Measurements from ENCODE around the gene OSBPL5.
A peak's percentile ranks its signal among the peaks of the same experiment; 100 is the strongest.

Gene OSBPL5, protein sequence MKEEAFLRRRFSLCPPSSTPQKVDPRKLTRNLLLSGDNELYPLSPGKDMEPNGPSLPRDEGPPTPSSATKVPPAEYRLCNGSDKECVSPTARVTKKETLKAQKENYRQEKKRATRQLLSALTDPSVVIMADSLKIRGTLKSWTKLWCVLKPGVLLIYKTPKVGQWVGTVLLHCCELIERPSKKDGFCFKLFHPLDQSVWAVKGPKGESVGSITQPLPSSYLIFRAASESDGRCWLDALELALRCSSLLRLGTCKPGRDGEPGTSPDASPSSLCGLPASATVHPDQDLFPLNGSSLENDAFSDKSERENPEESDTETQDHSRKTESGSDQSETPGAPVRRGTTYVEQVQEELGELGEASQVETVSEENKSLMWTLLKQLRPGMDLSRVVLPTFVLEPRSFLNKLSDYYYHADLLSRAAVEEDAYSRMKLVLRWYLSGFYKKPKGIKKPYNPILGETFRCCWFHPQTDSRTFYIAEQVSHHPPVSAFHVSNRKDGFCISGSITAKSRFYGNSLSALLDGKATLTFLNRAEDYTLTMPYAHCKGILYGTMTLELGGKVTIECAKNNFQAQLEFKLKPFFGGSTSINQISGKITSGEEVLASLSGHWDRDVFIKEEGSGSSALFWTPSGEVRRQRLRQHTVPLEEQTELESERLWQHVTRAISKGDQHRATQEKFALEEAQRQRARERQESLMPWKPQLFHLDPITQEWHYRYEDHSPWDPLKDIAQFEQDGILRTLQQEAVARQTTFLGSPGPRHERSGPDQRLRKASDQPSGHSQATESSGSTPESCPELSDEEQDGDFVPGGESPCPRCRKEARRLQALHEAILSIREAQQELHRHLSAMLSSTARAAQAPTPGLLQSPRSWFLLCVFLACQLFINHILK

DNA sequence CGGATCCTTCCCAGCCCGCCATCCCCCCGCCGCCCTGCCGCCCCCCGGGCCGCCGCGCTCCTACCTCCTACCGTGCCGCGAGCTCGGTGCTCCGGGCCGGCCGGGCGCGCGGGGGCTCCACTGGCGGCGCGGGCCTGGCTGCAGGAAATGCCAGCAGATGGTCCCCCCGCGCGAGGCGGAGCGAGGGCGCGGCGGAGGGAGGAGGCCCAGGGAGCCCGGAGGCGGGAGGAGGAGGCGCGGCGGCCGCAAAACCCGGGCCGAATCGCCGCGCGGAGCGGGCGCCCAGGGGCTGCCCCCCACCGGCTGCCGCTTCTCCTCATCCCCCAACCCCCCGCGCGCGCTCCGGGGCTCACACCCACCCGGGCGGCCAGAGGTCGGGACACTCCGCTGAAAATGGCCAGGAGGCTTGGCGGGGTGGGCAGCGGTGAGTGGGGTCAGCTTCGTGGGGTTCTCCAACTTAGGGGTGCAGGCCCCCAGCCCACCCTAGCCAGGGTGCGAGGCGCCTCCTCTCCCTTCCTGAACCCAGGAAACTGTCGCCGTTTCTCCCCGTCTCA lies at the start of gene OSBPL5:
OSBPL5 (minus strand) TSS at position 159 of the 554 bp plus-strand sequence. CDS start 36,162 bp downstream, outside the sequence.
- DNase-seq, result peak; percentile 42

DNA sequence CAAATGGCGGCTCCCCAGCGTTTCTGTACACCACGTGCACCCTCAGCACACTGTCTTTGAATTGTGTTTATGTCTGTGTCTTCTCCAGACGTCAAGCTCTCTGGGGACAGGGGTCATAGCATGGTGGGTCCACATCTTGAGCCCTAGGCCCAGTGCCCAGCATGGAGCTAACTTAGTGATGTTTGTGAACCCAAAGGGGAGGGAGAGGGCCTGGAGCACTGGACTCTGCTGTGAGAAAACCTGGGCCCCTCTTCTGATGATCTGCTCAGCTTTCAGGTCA lies 49.2 kb upstream of the OSBPL5 start:
- DNase-seq, result no peak

DNA sequence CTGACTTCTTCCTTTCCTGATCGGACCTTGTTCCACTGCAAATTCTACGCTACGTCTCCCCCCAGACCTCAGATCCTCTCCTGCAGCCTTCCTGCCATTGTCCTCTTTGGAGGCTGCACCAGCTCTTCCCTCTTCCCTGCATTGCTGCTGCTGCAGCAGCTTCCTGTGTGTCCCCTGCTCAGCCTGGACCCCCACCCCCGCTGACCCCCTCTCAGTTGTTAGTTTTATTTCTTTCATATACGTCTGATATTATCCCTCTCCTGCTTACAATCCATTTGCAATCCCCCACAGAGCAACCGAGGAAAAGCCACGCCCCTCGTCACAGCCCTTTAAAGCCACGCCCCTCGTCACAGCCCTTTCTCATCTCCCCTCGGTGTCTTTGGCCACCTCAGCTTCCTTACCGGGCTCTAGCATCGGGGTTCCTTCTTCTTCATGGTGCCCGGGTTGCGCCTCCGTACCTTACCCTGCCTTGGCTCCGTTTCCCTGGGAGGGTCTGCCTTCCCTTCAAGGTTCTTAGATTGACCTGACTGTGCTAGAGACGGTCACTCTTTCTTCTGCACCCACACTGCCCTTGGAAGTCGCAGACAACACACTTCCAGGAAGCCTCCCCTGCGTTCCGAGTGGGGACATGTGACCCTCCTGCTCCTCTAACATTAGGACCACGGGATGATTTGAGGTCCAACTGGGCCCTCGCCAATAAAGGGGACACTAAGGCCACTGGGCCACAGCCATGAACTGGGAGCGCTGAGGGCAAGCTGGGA lies 48.7 kb upstream of the OSBPL5 start:
- no peak for DNase-seq

DNA sequence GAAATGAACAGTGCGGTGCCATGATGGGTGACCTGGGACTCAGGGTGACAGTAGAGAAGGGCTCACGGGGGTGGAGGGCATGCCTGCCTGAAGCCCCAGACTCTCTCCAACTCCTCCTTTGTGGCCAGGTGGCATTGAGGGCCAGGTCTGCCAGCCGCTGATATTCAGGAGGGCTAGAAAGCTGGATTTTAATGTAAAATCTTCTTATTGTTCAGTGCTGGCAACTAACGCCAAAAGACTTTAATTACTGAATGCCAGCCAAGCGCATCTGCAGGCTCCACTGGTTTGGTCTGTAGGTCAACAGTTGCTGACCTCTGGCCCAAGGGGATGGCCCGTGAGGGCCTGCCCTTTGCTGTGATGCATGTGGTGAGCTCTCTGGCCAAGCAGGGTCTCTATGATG lies 43.2 kb upstream of the OSBPL5 start:
- no peak for DNase-seq

DNA sequence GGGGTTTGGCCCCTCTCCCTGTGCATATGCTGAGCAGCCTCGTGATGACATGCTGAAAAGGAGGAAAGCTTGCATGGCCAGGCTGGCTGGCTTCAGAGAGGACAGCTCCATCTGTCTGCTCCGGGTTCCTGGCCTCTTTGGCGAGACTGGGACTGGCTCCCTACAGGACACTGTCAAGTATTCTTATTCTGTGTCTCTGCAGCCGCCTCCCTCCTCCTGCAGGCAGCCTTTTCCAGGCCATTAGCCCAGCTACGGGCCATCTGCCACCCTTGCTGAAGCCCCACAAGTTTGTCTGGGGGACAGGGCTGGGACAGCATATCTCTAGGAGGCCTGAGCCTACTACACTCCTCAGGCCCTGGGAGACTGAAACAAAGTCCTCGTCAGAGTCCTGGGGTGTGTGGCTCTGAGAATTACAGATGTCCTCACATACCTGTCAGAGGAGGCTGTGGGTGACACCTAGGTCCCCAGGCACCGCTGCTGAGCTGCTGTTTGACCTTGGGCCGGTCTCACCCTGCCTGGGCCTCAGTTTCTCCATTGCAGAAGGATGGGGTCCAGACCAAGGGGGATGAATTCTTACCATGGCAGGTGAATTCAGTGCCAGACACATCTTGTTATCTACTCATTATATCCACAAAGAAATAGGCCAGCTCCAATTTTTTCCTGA lies 42.5 kb upstream of the OSBPL5 start:
- DNase-seq, result no peak

DNA sequence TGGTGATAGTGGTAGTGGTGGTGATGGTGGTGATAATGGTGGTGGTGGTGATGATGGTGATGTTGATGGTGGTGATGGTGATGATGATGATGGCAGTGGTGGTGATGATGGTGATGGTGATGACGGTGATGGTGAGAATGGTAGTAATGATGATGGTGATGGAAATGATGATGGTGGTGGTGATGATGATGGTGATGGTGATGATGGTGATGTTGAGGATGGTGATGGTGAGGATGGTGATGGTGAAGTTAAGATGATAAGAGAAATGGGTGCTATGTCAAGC lies 41.8 kb upstream of the OSBPL5 start:
- DNase-seq, result no peak

DNA sequence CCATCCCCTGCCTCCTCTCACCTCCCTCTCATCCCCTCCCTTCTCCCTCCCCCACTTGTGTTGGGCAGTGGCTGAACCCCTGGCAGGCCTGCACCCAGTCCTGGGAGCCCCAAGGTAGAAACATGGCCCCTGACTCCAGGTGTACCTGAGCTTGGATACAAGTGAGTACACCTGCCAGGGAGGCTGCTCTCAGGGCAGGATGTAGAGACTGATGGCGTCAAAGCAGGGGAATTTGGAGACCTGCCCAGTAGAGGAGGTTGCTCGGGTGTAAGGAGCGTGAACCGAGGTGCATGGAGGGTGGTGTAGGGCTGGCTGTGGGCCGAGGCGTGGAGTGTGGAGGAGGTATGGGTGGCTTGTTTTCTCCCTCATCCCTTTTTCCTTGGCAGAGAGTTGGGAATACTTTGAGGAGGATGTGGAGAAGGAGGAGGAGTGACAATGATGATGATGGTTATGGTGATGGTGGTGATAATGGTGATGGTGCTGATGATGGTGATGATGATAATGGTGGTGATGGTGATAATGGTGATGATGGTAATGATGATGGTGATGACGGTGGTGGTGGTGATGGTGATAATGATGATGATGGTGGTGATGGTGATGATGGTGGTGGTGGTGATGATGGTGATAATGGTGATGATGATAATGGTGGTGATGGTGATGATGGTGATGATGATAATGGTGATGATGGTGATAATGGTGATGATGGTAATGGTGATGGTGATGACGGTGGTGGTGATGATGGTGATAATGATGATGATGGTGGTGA lies 41.2 kb upstream of the OSBPL5 start:
- no peak for DNase-seq

DNA sequence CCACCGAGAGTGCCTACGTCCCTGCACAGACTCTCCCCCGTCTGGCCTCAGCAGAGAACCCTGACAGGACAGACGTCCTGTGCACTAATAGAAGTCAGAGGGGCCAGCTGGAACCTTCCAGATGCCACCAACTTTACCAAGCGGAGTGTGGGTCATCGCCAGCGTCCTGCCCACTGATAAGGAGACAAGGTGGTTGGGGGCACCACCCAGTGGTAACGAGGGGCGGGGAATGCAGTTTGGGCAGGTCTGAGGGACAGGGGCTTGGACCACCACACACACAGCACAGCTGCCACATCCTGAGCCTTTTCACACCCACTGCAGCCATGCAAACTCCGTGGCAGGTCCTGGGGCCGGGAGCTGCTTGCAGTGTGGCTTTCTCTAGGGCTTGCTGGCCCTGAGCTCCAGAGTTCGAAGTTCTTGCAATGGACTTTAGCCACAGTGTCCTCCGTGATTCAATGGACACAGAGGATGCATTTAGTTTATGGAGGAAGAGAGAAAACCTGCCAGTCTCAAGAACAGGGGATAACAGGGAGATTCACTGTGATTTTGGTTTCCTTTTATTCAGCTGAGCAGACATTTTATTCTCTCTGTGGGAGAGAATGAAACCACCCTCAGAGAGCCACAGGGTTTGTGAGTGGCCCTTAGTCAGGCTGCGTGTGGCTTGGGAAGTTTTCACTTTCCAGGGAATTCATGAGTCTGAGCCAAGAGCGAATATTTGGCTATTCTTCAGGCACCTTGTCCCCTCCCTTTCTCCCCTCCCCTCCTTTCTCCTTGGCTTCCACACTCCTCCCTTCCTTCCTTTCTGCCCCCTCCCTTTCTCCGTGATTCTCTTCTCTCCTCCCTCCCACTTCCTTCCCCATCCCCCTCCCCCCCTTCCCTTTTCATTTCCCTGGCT lies 40.4 kb upstream of the OSBPL5 start:
- no peak for DNase-seq

DNA sequence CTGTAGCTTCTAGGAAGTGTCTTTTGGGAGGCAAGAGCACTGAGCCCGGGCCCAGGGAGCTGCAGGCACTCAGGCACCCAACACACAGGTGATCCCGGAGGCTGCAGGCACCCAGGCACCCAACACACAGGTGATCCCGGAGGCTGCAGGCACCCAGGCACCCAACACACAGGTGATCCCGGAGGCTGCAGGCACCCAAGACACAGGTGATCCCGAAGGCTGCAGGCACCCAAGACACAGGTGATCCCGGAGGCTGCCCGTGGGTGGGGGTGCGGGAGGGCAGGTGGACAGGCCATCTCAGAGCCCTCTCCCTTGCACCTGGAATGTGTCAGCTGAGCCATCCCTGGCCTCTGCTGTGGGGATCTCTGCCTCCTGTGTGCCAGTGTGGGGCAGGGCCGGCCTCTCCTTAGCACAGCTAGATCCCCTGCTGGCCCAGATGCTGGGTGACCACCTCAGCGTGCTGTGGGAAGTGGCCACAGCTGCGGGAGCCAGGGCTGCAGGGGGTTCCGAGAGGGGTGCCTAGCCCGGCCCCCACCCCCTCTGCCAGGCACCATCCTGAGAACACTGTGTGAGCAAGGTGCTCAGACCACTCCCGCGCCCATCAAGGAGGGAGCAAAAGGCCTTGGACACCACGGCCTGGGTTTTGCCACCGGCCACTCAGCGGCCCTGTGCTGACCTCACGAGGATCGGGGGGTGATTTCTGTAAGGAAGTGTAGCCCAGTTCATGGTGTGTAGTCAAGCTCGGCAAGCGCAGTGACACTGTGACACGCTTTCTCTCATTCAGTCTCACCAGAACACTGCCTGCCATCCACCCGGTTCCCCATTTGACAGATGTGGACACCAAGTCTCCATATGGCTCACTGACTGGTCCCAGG lies 39.3 kb upstream of the OSBPL5 start:
- no peak for DNase-seq

DNA sequence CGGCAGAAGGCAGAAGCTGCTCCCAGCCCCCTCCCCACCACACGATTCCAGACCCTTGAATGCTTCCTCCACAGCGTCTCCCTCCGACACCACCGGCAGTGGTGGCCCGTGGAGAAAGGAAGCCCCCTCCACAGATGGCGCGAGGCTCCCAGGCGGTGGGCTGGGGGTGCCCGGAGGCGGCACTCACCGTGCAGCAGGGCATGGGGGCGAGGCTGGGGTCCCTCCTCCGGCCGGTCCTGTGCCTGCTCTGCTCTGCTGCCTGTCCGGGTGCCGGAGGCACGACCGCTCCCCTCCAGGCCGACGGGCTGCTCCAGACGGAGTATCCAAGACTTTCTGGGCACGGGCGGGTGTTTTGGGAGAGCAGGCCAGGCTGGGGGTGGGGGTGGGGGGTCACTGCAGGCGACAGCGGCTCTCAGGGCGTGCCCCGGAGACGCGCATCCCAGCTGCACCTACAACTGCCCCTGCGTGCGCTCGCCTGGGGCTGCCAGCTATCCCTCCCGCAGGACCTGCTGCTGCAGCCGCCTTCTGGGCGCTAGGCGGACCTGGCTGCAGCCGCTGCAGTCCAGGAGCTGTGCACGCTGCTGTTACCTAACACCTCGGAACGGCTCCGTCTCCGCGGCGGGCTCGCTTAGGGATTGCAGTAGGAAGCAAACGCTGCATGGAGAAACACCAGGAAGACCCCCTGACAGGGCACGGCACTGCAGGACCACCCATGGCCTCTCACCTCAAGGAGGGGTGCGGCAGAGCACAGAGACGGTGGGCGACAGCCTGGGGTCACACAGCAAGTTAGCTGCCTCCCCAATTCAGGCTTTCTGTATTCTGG lies 38.3 kb upstream of the OSBPL5 start:
- DNase-seq, result peak; percentile 49

DNA sequence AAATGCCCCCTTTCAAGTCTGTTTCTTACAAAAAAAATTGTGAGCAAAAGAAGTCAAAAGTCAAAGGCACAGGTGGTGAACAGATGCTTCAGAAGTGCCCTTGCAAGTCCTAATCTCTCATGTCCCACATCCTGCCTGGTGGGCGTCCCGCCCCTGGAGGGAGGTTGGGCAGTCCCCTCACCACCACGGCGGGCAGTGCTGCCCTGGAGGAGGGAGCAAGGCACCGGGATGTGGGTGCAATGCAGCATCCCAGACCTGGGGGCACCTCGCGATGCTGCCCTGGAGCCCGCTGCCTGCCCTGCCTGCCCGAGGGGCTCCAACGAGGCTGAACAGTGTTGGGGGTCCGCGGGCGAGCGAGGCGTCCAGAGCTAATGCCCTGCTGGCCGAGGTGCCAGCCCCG lies 37.6 kb upstream of the OSBPL5 start:
- DNase-seq, result no peak

DNA sequence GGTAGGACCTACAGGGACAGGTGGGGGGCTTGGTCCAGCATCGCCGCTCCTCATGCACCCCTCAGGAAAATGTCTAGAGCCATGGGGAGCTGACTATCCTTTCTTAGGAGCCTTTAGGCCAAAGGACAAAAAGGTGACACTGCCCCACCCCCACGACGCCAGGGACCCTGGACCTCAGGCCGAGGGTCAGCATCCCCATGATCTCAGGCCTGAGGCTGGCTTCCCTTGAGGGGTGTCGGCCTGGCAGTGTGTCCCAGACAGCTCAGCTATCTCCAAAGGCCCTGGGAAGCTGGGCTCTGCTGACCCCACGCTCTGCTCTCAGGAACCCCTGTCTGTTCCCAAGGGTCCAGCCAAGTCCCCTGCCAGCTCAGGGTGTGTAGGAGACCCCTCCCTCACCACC lies 37.2 kb upstream of the OSBPL5 start:
- DNase-seq, result no peak

DNA sequence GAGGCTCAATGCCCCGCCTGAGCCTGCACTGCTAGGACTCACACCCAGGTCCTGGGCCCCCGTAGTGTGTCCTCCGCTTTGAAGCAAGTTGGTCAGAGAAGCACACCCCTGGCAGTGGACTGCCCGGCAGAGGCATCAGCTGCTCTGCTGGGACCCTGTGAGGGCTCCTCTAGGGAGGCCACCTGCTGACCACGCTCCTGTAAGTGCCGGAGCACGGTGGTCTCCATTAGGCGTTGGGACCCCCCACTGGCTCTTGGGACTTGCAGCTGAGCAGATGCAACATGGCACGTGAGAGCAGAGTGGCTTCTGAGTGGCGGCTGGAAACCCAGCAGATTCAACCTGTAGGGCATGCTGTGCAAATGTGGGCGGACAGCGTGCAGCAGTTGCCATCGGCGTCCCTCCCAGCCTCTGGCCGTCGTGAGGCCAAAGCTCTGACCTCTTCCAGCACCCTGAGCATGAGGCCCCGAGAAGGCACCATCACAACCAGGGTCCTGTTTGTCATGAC lies 36.6 kb upstream of the OSBPL5 start:
- no peak for DNase-seq

DNA sequence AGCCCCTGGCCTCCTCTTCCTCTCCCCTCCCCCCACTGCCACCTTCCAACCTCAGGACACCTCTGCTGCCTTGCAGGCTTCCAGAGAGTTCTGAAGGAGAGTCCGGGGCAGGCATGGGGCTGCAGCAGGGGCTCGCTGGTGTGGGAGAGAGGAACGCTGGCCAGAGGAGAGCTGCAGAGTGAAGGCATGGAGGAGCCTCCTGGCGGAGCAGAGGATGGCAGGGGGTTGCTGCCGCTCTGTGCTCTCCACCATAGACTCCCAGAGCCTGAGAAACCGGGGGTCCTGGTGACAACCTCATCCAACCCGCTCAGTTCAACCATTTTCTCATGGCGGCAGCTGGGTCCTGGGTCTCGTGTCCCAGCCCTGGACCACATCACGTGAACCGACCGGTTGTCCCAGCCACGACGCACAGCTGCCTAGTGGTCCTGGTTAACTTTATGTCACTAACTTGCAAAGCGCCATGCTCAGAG lies 36.0 kb upstream of the OSBPL5 start:
- no peak for DNase-seq

DNA sequence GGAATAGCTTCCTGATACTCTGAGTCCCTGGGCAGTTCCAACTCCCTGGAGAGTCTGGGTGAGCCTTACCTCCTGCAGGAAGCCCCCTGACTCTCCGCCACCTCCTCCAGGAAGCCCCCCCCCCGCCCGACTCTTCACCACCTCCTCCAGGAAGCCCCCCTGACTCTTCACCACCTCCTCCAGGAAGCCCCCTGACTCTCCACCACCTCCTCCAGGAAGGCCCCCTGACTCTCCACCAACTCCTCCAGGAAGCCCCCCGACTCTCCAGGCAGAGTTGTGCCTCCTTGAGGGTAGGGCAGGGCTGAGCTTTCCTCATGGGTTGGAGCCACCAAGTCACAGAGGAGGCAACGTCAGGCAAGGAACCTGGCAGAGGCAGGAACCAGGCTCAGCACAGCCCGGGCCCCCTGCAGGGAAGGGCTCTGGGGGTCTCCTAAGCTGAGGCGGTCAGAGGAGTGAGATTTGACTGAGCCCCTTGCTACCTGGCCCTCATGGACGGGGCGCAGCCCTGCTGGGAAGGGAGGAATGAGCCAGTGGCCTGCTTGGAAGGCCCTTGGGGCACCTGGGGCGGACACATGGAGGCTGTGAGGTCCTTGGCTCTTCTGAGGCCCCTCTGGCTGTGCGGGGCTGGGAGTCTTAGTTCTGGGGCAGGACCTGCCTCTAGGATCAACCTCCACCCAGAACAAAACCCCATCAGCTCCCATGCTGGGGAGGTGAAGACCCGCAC lies 35.4 kb upstream of the OSBPL5 start:
- no peak for DNase-seq

DNA sequence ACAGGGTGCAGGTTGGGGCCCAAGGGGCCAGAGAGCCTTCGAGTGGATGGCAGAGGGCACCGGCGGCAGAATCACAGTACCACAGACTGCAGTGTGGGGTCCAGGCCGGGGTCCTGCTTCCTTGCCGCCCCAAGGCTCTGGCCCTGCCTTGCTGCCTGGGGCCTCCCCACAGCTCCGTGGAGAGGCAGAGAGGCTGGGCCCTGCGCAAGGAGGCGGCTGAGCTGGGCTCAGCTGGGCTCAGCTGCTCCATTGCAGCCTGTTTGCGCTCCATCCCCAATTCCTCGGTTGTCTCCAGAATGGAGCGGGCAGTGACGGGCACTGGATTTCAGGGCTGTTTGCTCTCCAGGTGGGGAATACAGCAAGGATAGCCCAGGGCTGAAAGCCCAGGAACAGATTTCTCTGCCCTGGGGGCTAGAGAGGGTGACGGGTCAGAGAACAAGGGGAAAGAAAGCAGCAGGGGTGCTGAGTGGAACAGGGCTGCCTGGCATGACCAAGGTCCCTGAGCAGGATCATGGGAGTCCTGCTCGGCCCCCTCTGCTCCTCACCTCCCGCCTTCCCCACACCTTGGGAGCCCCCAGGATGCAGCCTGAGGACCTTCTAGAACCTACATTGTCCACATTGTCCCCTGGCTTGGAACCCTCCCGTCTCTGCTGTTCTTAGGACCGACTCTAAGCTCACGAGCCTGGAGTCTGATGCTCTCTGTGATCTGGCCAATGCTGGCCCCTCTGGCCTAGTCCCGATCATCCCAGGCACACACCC lies 34.6 kb upstream of the OSBPL5 start:
- DNase-seq, result no peak

DNA sequence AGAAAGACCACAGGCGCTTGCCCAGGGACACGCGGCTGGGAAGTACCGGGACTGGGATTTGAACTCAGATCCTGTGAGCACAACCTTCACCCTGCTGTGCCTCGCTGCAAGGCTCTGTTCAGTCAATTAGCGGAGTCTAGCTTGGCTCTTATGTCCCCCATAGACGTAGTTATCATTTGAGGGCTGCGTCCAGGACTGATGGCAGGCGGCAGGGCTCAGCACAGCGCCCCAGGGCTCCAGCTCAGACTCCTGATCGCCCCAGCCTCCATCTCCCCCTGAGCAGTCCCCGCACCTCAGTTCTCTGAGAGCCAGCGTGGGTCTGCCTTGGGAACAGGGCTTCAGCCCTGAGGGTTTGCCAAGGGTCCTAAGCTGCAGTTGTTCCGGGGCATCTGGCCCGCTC lies 33.7 kb upstream of the OSBPL5 start:
- DNase-seq, result no peak

Data from NCI-H1105 treated with DMSO at 0.1 percent for 48 hours (cell line).